ENCODE data around the gene CHTOP. TPM values are rescaled to one million over a fixed set of nuclear protein-coding genes. Genes with fewer than 3 reads are reported as not detected.

The CHTOP gene
- total RNA-seq, 2 experiments from 2014 or later, result 70.9 to 107 TPM

GRCh38 chr1:153643816-153644215 is 9.9 kb downstream of the CHTOP start:
- H3K79me2 ChIP-seq (ENCODE audit: insufficient read depth, low read depth, low read length), result no peaks in the 10 kb centered on the region; the same call in 1 of the 2 replicates
- no peak overlapping the region for H3K4me2 ChIP-seq (ENCODE audit: low read length)
- H3K9me2 ChIP-seq (ENCODE audit: insufficient read depth, low read length), result no peaks in the 10 kb centered on the region
- POLR2A ChIA-PET, result interaction anchor here (0.8 to 2.2 kb wide), 3 partner anchors 9 to 26 kb away, joined by 4 to 8 read pairs (median 4); partner anchors contain the start of gene CHTOP
- H3K27ac ChIP-seq (ENCODE audit: low read depth, low read length, poor library complexity, severe bottlenecking), result no peak overlapping the region
- peaks cover 88% of the 10 kb centered on the region for H3K36me3 ChIP-seq (ENCODE audit: insufficient read depth, low read length)
- CTCF ChIA-PET (ENCODE audit: unreplicated experiment), result interaction anchor here (0.6 kb wide), 1 partner anchor 28 kb away, joined by 3 read pairs; no protein-coding TSS in a partner anchor
- no peaks in the 10 kb centered on the region for H3K9me3 ChIP-seq (ENCODE audit: low read length)
- intact Hi-C loops (cut with micrococcal nuclease; ENCODE audit: unreplicated experiment), result no loop called here
- no peaks in the 10 kb centered on the region for H4K20me1 ChIP-seq (ENCODE audit: insufficient read depth, low read length)
- no TSS peak for BruUV-seq (replicated peaks)
- no peak overlapping the region for H3K4me3 ChIP-seq (ENCODE audit: low read depth, low read length, poor library complexity, severe bottlenecking)
- H2AFZ ChIP-seq (ENCODE audit: low read length), result no peak overlapping the region
- TF ChIP-seq EZH2phosphoT487 (IDR thresholded peaks at IDR 0.05; ENCODE audit: borderline replicate concordance, low read depth, low read length) (no peak), CTCF (conservative IDR thresholded peaks at IDR 0.05; ENCODE audit: low read length) (no peak)
- H3K4me1 ChIP-seq (ENCODE audit: insufficient read depth, low read length, poor library complexity, severe bottlenecking), result no peaks in the 10 kb centered on the region
- DNase-seq (ENCODE audit: low spot score), result no peak

DNA sequence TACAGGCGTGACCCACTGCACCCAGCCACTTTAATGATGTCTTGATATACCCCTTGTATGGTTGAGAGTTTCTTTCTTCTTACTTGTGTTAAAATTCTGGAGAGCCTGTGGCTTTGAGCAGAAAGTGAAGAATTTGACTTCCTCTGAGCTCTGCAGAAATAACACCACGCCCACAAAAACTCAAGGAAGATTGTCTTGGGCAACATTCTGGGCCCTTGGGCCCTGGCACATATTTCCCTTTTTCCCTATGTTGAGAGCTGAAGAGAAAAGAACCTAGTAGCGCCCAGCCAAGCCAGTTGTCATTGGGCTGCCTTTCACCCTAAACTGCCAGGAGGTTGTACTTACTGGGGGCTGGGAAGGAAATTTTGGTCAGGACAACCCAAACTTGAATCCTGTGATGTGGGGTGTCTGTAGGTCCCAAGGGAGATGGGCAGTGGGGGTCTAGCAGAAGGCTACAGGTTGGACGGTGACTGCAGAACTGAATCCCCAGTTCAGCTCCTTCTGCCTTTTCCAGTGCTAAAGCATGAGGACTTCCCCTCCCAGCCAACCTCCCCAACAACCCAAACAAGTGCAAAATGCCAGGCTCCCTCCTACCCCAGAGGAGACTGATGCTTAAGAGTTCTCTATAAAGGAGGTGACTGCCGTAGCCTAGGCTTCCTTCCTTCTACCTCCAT is 12.9 kb downstream of the CHTOP start:
- CTCF ChIA-PET (ENCODE audit: unreplicated experiment), result no interaction called here
- H4K20me1 ChIP-seq (ENCODE audit: insufficient read depth, low read length), result no peaks in the 10 kb centered on the region
- no peaks in the 10 kb centered on the region for H3K79me2 ChIP-seq (ENCODE audit: insufficient read depth, low read depth, low read length)
- POLR2A ChIA-PET, result interaction anchor here (0.6 kb wide), 1 partner anchor 11 kb away, joined by 3 read pairs; no protein-coding TSS in a partner anchor
- no peak for TF ChIP-seq CTCF (conservative IDR thresholded peaks at IDR 0.05; ENCODE audit: low read length)
- TF ChIP-seq EZH2phosphoT487 (IDR thresholded peaks at IDR 0.05; ENCODE audit: borderline replicate concordance, low read depth, low read length), result no peak
- BruUV-seq (replicated peaks), result no TSS peak
- H3K4me2 ChIP-seq (ENCODE audit: low read length), result no peak overlapping the region
- no peaks in the 10 kb centered on the region for H3K4me1 ChIP-seq (ENCODE audit: insufficient read depth, low read length, poor library complexity, severe bottlenecking)
- intact Hi-C loops (cut with micrococcal nuclease; ENCODE audit: unreplicated experiment), result no loop called here
- H3K36me3 ChIP-seq (ENCODE audit: insufficient read depth, low read length), result peaks cover 58% of the 10 kb centered on the region
- H2AFZ ChIP-seq (ENCODE audit: low read length), result no peak overlapping the region
- H3K9me2 ChIP-seq (ENCODE audit: insufficient read depth, low read length), result no peaks in the 10 kb centered on the region
- no peak for DNase-seq (ENCODE audit: low spot score)
- H3K4me3 ChIP-seq (ENCODE audit: low read depth, low read length, poor library complexity, severe bottlenecking), result no peak overlapping the region
- no peak overlapping the region for H3K27ac ChIP-seq (ENCODE audit: low read depth, low read length, poor library complexity, severe bottlenecking)
- no peaks in the 10 kb centered on the region for H3K9me3 ChIP-seq (ENCODE audit: low read length)

- Histone ChIP-seq H2AFZ (ENCODE audit: low read length) (no peak overlapping the region), H3K9me3 (ENCODE audit: low read length) (no peaks in the 10 kb centered on the region), H4K20me1 (ENCODE audit: insufficient read depth, low read length) (no peaks in the 10 kb centered on the region), H3K9me2 (ENCODE audit: insufficient read depth, low read length) (no peaks in the 10 kb centered on the region), H3K4me1 (ENCODE audit: insufficient read depth, low read length, poor library complexity, severe bottlenecking) (no peaks in the 10 kb centered on the region), H3K36me3 (ENCODE audit: insufficient read depth, low read length) (peaks cover 52% of the 10 kb centered on the region), H3K27ac (ENCODE audit: low read depth, low read length, poor library complexity, severe bottlenecking) (no peak overlapping the region), H3K4me3 (ENCODE audit: low read depth, low read length, poor library complexity, severe bottlenecking) (no peak overlapping the region), H3K4me2 (ENCODE audit: low read length) (no peak overlapping the region), H3K79me2 (ENCODE audit: insufficient read depth, low read depth, low read length) (no peaks in the 10 kb centered on the region)
- intact Hi-C loops (cut with micrococcal nuclease; ENCODE audit: unreplicated experiment), result no loop called here
- POLR2A ChIA-PET, result interaction anchor here (0.6 kb wide), 2 partner anchors 10 to 108 kb away, joined by 3 to 4 read pairs; no protein-coding TSS in a partner anchor
- CTCF ChIA-PET (ENCODE audit: unreplicated experiment), result no interaction called here
- BruUV-seq (replicated peaks), result no TSS peak
- TF ChIP-seq CTCF (conservative IDR thresholded peaks at IDR 0.05; ENCODE audit: low read length) (no peak), EZH2phosphoT487 (IDR thresholded peaks at IDR 0.05; ENCODE audit: borderline replicate concordance, low read depth, low read length) (no peak)
- DNase-seq (ENCODE audit: low spot score), result no peak
Measured at GRCh38 chr1:153647346-153647714, 13.5 kb downstream of the CHTOP start.

All from OCI-LY7 (cell line).